Activated CD8-positive, alpha-beta memory T cell treated with anti-CD3 and anti-CD28 coated beads for 24 hours (primary cell): ENCODE results near the gene TOR3A.
"Not testable (repeated sequence)": the region's sequence is repeated elsewhere in the genome, so short reads cannot be mapped to it uniquely, and the experiment has no call there.

Source experiments
- DNase-seq: peaks from one replicate; pipeline ENCODE4 v3.0.0-alpha.2; 2020

Gene TOR3A, protein sequence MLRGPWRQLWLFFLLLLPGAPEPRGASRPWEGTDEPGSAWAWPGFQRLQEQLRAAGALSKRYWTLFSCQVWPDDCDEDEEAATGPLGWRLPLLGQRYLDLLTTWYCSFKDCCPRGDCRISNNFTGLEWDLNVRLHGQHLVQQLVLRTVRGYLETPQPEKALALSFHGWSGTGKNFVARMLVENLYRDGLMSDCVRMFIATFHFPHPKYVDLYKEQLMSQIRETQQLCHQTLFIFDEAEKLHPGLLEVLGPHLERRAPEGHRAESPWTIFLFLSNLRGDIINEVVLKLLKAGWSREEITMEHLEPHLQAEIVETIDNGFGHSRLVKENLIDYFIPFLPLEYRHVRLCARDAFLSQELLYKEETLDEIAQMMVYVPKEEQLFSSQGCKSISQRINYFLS

GRCh38 chr1:179081687-179082332, at the start of gene TOR3A:
Gene TOR3A, plus strand, starts transcription at chr1:179082070. Its CDS starts 59 bp downstream, at chr1:179082129.
- peak; percentile 92 for DNase-seq

GRCh38 chr1:179034720-179035119, 47.1 kb upstream of the TOR3A start:
- DNase-seq, result no peak

DNA sequence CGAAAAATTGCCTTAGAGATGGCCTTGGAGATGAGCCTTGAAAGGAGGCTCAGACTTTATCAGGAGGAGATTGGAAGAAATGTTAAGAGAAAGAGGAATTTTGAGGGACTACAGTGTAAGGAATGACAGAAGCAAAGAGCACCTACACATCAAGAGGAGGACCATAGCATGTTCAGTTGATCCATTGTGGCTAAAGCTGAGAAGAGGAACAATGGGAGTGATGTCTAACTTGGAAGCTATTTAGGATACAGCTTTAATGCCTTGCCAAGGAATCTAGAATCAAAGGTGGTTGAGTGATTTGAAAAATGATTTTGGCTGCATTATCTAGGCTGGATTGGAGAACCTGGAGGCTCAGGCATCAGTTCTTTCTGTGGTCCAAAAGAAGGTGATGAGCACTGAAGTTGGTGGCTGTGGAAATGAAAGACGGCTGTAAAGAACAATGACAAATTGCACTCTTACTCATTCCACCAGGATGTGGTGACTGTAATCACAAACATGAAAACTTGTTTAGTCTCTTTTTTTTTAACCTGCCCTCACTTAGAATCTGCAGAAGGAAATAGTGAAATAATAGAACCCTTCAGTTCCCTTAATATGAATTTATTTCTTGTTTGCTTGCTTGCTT, 44.9 kb upstream of the TOR3A start:
- DNase-seq, result no peak

DNA sequence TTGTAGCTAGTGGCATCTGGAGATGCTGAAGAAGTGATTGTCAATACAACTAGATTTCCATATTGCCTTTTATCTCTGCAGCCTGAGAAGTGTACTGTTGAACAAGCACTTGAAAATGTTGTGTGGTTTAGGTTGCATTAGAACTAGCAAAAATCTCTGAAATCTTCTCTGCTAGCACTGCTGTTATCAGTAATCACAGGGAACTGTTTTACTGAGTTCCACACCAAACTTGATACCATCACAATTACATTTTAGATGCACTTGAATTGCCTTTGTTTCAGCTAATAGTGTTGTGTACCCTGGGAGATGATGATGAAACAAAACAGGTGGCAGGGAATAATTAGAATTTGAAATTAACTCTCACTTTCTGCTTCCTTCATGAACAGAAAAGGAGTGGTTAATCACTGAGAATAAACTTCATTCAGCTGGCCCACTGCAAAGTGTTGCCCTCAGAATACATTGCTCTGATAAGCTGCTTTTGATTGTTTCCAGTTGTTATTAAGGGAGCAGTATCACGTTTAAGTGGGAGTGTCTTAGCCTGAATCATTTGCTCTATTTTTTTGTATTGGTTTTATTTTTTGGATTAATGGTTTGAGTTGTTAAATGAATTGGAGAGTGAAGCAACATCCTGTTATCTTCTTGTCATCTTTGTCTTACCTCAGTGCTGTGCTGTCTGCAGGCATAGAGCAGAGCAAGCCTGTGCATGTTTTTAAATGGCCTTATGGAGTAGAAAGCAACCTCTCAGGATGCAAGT, 43.2 kb upstream of the TOR3A start:
- DNase-seq, result no peak

DNA sequence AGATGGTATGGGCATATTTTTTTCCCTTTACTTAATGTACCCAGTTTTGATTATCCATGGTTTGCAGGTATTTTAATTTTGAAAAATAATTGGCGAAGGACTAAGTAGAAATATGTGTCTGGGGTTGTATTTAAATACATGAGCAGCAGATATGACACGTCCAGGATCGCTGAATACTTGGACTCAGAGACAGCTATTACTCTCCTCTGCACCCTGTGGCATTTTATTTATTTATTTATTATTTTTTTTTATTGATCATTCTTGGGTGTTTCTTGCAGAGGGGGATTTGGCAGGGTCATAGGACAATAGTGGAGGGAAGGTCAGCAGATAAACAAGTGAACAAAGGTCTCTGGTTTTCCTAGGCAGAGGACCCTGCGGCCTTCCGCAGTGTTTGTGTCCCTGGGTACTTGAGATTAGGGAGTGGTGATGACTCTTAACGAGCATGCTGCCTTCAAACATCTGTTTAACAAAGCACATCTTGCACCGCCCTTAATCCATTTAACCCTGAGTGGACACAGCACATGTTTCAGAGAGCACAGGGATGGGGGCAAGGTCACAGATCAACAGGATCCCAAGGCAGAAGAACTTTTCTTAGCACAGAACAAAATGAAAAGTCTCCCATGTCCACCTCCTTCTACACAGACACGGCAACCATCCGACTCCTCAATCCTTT, 42.2 kb upstream of the TOR3A start:
- DNase-seq, result not testable (repeated sequence)

DNA sequence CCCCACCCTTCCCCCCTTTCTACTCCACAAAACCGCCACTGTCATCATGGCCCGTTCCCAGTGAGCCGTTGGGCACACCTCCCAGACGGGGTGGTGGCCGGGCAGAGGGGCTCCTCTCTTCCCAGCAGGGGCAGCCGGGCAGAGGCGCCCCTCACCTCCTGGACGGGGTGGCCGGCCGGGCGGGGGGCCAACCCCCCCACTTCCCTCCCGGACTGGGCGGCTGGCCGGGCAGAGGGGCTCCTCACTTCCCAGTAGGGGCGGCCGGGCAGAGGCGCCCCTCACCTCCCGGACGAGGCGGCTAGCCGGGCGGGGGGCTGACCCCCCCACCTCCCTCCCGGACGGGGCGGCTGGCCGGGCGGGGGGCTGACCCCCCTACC, 41.7 kb upstream of the TOR3A start:
- DNase-seq, result not testable (repeated sequence)

DNA sequence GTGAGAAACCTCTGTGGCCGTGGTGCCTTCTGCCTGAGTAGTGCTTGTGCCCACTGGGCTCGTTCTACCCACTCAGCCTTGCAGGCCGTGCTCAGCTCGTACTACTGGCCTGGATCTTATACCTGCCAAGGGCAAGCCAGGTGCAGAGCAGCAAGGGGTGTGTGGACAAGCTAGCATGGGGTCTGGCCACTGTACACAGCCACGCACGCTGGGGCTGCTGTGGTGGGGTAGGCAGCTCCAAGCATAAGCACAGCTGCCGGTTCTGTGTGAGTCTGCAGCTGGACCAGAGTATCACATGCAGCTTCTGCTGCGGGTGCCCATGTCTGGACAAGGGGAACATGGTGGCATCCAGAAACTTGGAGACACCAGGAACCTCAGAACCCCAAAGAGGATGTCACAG, 39.8 kb upstream of the TOR3A start:
- DNase-seq, result no peak

DNA sequence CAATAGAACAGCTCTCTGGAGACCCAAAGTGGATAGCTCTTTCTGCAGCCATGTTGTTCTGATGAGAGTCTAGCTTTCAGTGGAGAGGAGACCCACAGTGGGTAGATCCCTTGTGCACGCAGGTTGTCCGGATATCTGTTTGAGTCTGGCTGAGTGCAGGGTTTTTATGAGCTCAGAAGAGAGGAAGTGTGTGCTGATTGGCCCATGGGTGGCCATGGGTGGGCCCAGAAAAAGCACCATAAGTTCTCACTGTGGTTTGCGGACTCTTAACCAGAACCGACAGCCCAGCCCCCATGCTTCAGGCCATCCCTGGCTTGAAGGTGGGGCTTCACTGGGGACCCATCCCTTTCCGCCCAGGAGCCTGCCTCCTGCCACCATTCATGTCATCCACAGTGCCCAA, 39.2 kb upstream of the TOR3A start:
- DNase-seq, result no peak

GRCh38 chr1:179043266-179043665, 38.6 kb upstream of the TOR3A start:
- DNase-seq, result no peak

GRCh38 chr1:179043907-179044306, 38.0 kb upstream of the TOR3A start:
- no peak for DNase-seq

- DNase-seq, result no peak
These were observed 34.8 kb upstream of the TOR3A start for GRCh38 chr1:179046808-179047635.

GRCh38 chr1:179047636-179047997, 34.3 kb upstream of the TOR3A start:
- no peak for DNase-seq

DNA sequence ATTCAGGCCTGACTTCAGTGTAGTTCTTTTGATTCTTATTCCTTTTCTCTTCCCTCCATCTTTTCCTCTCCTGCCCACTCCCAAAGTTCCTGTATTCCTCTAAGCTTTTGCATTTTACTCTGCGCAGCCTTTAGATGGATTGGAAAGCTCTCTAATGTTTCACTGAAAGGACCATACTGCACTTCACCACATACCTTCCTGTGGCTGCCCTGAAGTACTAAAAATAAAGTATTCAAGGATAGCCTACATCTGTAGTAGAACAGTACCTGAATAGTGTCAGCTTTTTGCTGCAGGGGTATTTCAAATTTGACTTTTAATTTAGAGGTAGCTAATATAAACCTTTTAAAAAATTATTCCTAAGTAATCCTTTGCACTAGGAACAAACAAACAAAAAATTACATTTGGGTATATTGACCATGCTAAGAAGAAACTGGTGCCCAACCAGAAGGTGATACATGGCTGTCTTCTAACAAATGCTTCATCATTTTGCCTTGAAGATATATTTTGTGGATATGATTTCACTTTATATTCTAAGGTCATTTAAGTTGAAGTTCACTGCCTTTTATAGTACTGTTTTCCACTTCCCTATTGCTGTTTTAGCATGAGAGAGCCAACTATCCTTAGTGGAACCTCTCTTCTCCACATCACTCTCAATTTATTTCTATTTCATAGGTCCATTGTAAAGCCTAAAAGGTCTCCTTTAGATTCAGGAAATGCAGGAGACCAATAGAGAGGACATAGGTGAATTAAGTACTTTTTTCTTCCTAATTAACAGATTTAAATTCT, 33.3 kb upstream of the TOR3A start:
- DNase-seq, result no peak

DNA sequence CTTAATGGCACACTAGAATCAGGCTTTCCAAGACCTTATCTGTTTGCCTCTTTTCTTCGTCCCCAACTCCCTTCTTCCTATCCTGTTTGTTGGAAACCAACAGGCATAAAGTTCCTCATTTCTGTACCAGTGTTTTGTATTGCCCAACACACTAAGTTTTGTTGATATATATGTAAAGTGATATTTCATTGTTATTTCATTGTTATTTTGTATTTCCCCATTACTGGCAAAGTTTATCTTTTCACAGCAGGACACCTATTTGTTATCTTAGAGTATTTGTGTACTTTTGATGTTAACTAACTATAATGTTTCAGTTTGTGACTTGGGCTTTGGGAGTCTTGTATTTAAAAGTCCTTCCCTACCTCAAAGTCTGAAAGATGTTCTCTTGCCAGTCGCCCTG, 29.1 kb upstream of the TOR3A start:
- no peak for DNase-seq

GRCh38 chr1:179053486-179053885, 28.4 kb upstream of the TOR3A start:
- no peak for DNase-seq

DNA sequence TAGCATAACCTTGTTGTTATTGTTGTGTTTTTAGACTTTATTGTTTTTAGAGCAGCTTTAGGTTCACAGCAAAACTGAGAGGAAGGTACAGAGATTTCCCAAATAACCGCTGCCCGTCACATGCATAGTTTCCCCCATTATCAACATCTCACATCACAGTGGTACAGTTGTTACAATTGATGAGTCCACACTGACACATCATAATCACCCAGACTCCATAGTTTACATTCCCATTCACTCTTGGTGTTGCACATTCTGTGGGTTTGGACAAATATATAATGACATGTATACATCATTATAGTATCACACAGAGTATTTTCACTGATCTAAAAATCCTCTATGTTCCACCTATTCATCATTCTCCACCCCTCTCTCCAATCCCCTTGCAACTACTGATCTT, 25.9 kb upstream of the TOR3A start:
- no peak for DNase-seq

- no peak for DNase-seq
These were observed 23.1 kb upstream of the TOR3A start for GRCh38 chr1:179058487-179059483.

DNA sequence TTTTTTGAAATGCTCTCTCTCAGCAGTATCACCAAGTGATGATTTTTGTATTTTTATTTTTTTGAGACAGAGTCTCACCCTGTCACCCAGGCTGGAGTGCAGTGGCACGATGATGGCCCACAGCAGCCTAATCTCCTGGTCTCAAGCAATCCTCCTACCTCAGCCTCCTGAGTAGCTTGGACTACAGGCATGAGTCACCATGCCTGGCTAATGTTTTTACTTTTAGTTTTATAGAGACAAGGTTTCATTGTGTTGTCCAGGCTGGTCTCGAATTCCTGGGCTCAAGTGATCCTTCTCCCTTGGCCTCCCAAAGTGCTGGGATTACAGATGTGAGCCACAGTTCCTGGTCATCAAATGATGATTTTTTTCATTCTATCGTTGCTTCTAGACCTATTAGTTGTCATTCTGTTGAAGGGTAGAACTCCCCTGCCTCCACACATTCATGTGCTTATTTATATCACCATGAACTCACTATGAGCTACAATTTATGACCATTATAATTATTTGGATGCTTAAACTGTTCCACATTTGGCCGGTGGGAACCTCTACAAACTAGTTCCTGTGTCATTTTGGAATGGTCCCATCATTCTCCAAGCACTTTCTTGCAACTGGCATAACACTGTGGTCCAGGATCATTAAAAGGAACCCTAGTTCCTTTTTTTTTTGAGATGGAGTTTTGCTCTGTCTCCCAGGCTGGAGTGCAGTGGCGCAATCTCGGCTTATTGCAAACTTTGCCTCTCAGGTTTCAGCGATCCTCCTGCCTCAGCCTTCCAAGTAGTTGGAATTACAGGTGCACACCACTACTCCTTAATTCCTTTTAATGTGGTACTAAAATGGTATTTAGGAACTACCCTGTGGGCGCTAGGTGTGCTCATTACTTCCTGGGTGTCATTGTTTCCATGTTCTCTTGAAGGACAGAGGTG, 20.2 kb upstream of the TOR3A start:
- DNase-seq, result no peak

- DNase-seq, result no peak
These were observed 15.4 kb upstream of the TOR3A start for GRCh38 chr1:179066471-179066870.
